ENCODE results near the gene CADM2.

CADM2 gene

DNA sequence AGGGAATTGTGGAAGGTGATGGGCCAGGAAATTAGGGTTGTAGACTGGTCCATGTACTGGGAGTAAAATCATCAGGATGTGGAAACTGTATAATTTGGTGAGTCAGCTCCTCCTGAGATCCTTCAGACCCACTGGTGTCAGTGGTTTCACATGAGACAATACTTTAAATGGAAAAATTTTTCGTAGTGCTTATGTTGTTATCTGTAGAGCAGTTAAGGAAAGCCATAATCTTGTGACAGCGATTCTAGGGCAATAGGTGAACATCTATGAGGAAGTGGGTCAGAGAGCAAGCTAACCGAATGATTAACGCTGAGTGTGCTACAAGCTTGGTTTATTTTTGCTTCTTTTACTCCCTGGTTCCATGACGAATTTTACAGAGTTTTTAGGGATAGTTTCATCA lies 200.6 kb downstream of the CADM2 start:
- no peaks in the 10 kb centered on the region for H3K36me3 Mint-ChIP-seq (ENCODE audit: low read depth)
- no peak overlapping the region for H3K4me3 Mint-ChIP-seq
- DNase-seq (ENCODE audit: low spot score) = no peak
- peaks cover 26% of the 10 kb centered on the region for H3K9me3 Mint-ChIP-seq
- no peak overlapping the region for H3K27ac Mint-ChIP-seq
- no peaks in the 10 kb centered on the region for H3K27me3 Mint-ChIP-seq (ENCODE audit: low read depth)
- no peaks in the 10 kb centered on the region for H3K4me1 Mint-ChIP-seq (ENCODE audit: low read depth)

DNA sequence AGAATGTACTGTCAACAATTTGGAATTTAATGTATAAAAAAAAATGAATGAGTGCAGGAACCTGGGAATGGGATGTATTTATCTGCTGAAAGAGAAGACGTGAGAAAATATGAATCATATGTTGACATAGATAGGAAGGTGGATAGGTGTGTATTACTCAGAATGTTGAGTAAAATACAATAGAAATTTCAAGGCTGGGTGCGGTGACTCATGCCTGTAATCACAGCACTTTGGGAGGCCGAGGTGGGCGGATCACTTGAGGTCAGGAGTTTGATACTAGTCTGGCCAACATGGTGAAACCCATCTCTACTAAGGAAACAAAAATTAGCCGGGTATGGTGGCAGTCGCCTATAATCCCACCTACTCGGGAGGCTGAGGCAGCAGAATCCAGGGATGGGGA lies 202.8 kb downstream of the CADM2 start:
- no peak overlapping the region for H3K27ac Mint-ChIP-seq
- no peak for DNase-seq (ENCODE audit: low spot score)
- H3K9me3 Mint-ChIP-seq = peaks cover 26% of the 10 kb centered on the region
- no peaks in the 10 kb centered on the region for H3K4me1 Mint-ChIP-seq (ENCODE audit: low read depth)
- H3K4me3 Mint-ChIP-seq = no peak overlapping the region
- no peaks in the 10 kb centered on the region for H3K36me3 Mint-ChIP-seq (ENCODE audit: low read depth)
- H3K27me3 Mint-ChIP-seq (ENCODE audit: low read depth) = no peaks in the 10 kb centered on the region

DNA sequence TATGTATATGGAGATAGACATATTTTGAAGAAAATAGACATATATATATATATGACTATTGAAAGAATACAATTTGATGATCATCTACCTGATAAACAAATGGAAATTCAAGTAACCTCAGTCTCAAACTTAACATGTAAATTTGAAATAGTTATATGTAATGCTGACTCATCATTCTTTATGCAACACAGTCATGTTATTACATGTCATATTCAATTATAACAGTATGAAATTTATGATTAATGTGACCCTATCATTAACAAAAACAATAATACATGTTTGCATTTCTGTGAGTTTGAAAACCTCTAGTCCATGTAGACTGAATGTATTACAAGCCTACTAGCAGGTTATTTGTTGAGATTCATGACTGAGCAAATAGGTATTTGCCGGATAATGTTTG lies 204.1 kb downstream of the CADM2 start:
- Mint-ChIP-seq H3K36me3 (ENCODE audit: low read depth) (no peaks in the 10 kb centered on the region), H3K27me3 (ENCODE audit: low read depth) (no peaks in the 10 kb centered on the region), H3K27ac (no peak overlapping the region), H3K4me1 (ENCODE audit: low read depth) (no peaks in the 10 kb centered on the region), H3K4me3 (no peak overlapping the region), H3K9me3 (peaks cover 26% of the 10 kb centered on the region)
- no peak for DNase-seq (ENCODE audit: low spot score)

DNA sequence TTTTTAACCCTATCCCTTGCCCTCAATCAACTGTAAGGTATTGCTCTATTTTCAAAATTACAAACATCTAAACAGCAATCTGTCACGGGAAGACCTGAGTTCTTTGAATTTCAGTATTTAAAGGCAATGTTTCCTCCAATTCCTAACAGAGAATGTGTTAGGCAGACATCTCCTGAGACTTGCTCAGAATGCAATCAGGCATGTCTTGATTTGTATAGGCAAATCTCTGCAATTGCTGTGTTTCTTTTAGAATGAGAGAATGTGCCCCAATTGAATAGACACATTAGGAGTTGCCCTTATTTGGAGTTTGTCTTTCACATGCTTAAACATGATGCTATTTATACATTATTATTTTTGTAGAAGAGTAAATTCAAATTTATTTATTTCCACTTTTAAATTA lies 205.6 kb downstream of the CADM2 start:
- no peaks in the 10 kb centered on the region for H3K27me3 Mint-ChIP-seq (ENCODE audit: low read depth)
- no peak for DNase-seq (ENCODE audit: low spot score)
- no peaks in the 10 kb centered on the region for H3K36me3 Mint-ChIP-seq (ENCODE audit: low read depth)
- H3K9me3 Mint-ChIP-seq = peaks cover 19% of the 10 kb centered on the region
- H3K27ac Mint-ChIP-seq = no peak overlapping the region
- no peaks in the 10 kb centered on the region for H3K4me1 Mint-ChIP-seq (ENCODE audit: low read depth)
- no peak overlapping the region for H3K4me3 Mint-ChIP-seq

- Mint-ChIP-seq H3K27ac (no peak overlapping the region), H3K4me1 (ENCODE audit: low read depth) (no peaks in the 10 kb centered on the region), H3K36me3 (ENCODE audit: low read depth) (no peaks in the 10 kb centered on the region), H3K27me3 (ENCODE audit: low read depth) (no peaks in the 10 kb centered on the region), H3K4me3 (no peak overlapping the region), H3K9me3 (peaks cover 10% of the 10 kb centered on the region)
- no peak for DNase-seq (ENCODE audit: low spot score)
Observed at GRCh38 chr3:85167576-85167975, 208.8 kb downstream of the CADM2 start.

DNA sequence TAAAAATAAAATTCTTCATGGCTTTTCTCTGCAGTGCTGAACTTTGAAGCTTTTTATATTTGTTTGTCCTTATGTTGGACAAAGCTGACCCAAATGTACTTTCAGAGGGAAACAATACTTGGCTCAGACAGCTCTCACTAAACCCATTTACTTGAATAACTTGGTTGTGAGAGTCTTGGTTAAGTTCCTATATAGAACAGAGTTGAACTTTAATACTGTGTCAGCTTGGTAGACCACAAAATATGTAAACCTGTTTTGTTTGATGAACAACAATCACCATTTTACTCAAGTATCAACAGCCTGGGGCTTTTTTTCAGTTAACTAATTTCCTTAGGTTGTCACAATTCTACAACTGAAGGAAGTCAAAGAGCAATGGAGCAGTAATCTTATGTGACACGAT lies 211.9 kb downstream of the CADM2 start:
- no peaks in the 10 kb centered on the region for H3K4me1 Mint-ChIP-seq (ENCODE audit: low read depth)
- no peaks in the 10 kb centered on the region for H3K27me3 Mint-ChIP-seq (ENCODE audit: low read depth)
- no peak overlapping the region for H3K4me3 Mint-ChIP-seq
- H3K9me3 Mint-ChIP-seq = peaks cover 8% of the 10 kb centered on the region
- no peak for DNase-seq (ENCODE audit: low spot score)
- H3K27ac Mint-ChIP-seq = no peak overlapping the region
- no peaks in the 10 kb centered on the region for H3K36me3 Mint-ChIP-seq (ENCODE audit: low read depth)

- no peaks in the 10 kb centered on the region for H3K4me1 Mint-ChIP-seq (ENCODE audit: low read depth)
- H3K9me3 Mint-ChIP-seq = peaks cover 8% of the 10 kb centered on the region
- H3K27ac Mint-ChIP-seq = no peak overlapping the region
- H3K4me3 Mint-ChIP-seq = no peak overlapping the region
- H3K27me3 Mint-ChIP-seq (ENCODE audit: low read depth) = no peaks in the 10 kb centered on the region
- no peak for DNase-seq (ENCODE audit: low spot score)
- H3K36me3 Mint-ChIP-seq (ENCODE audit: low read depth) = no peaks in the 10 kb centered on the region
Observed at GRCh38 chr3:85171976-85172375, 213.2 kb downstream of the CADM2 start.

DNA sequence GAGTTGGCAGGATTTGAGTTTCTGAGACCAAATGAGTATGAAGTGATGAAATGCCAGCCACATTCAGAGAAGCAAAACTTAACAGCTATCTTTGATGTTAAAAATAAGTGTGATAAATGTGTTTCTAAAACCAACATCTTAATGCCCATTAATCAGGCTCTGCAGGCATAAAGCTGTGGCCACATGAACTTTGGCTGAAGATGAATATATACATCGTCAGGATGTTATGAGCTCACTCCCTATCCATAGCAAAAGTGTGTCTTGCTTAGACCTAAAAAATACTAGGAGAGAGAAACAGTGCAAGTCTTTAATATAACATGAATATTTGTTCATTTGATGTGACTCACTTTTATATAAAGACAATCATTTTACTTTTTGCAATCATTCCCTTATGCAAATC lies 218.0 kb downstream of the CADM2 start:
- peaks cover 9% of the 10 kb centered on the region for H3K9me3 Mint-ChIP-seq
- H3K36me3 Mint-ChIP-seq (ENCODE audit: low read depth) = no peaks in the 10 kb centered on the region
- H3K27ac Mint-ChIP-seq = no peak overlapping the region
- no peak overlapping the region for H3K4me3 Mint-ChIP-seq
- no peaks in the 10 kb centered on the region for H3K27me3 Mint-ChIP-seq (ENCODE audit: low read depth)
- DNase-seq (ENCODE audit: low spot score) = no peak
- H3K4me1 Mint-ChIP-seq (ENCODE audit: low read depth) = no peaks in the 10 kb centered on the region

- H3K9me3 Mint-ChIP-seq = peaks cover 4% of the 10 kb centered on the region
- no peaks in the 10 kb centered on the region for H3K27me3 Mint-ChIP-seq (ENCODE audit: low read depth)
- no peak for DNase-seq (ENCODE audit: low spot score)
- H3K4me1 Mint-ChIP-seq (ENCODE audit: low read depth) = no peaks in the 10 kb centered on the region
- no peak overlapping the region for H3K4me3 Mint-ChIP-seq
- no peak overlapping the region for H3K27ac Mint-ChIP-seq
- H3K36me3 Mint-ChIP-seq (ENCODE audit: low read depth) = no peaks in the 10 kb centered on the region
Observed at GRCh38 chr3:85182975-85183752, 224.4 kb downstream of the CADM2 start.

DNA sequence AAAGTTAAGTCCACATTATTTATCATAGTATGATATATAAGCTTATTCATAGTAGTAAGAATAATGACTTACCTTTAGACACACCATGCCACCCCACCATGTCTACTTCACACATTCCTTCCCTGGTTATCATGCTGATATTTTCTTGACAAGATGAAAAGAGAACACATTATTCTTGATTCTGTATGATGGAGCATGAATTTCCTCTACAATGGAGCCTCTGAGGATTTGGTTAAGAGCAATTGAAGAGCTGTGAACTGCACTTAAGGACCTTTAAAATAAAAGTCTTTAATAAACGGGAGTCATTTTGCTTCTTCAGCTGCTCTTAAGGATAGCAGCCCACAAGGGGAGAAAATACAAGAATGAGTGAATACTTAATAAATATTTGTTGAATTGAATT lies 226.7 kb downstream of the CADM2 start:
- Mint-ChIP-seq H3K4me3 (no peak overlapping the region), H3K4me1 (ENCODE audit: low read depth) (no peaks in the 10 kb centered on the region)

GRCh38 chr3:85189731-85190130 lies 230.9 kb downstream of the CADM2 start:
- peaks cover 16% of the 10 kb centered on the region for H3K9me3 Mint-ChIP-seq
- H3K36me3 Mint-ChIP-seq (ENCODE audit: low read depth) = no peaks in the 10 kb centered on the region
- H3K4me1 Mint-ChIP-seq (ENCODE audit: low read depth) = no peaks in the 10 kb centered on the region
- H3K27ac Mint-ChIP-seq = no peak overlapping the region
- DNase-seq (ENCODE audit: low spot score) = no peak
- H3K27me3 Mint-ChIP-seq (ENCODE audit: low read depth) = no peaks in the 10 kb centered on the region
- H3K4me3 Mint-ChIP-seq = no peak overlapping the region

More for the DNA sequence above, 226.7 kb downstream of the CADM2 start:
- no peaks in the 10 kb centered on the region for H3K27me3 Mint-ChIP-seq (ENCODE audit: low read depth)
- peaks cover 4% of the 10 kb centered on the region for H3K9me3 Mint-ChIP-seq
- no peak overlapping the region for H3K27ac Mint-ChIP-seq
- H3K36me3 Mint-ChIP-seq (ENCODE audit: low read depth) = no peaks in the 10 kb centered on the region
- DNase-seq (ENCODE audit: low spot score) = no peak

- no peaks in the 10 kb centered on the region for H3K36me3 Mint-ChIP-seq (ENCODE audit: low read depth)
- H3K9me3 Mint-ChIP-seq = peaks cover 16% of the 10 kb centered on the region
- no peaks in the 10 kb centered on the region for H3K27me3 Mint-ChIP-seq (ENCODE audit: low read depth)
- H3K4me1 Mint-ChIP-seq (ENCODE audit: low read depth) = no peaks in the 10 kb centered on the region
- no peak for DNase-seq (ENCODE audit: low spot score)
- no peak overlapping the region for H3K27ac Mint-ChIP-seq
- no peak overlapping the region for H3K4me3 Mint-ChIP-seq
Observed at GRCh38 chr3:85193565-85193964, 234.8 kb downstream of the CADM2 start.

- no peak for DNase-seq (ENCODE audit: low spot score)
- Mint-ChIP-seq H3K27ac (no peak overlapping the region), H3K4me1 (ENCODE audit: low read depth) (no peaks in the 10 kb centered on the region), H3K36me3 (ENCODE audit: low read depth) (no peaks in the 10 kb centered on the region), H3K9me3 (peaks cover 14% of the 10 kb centered on the region), H3K4me3 (no peak overlapping the region), H3K27me3 (ENCODE audit: low read depth) (no peaks in the 10 kb centered on the region)
Observed at GRCh38 chr3:85208650-85209049, 249.9 kb downstream of the CADM2 start.

- Mint-ChIP-seq H3K4me1 (ENCODE audit: low read depth) (no peaks in the 10 kb centered on the region), H3K9me3 (peaks cover 22% of the 10 kb centered on the region), H3K27me3 (ENCODE audit: low read depth) (no peaks in the 10 kb centered on the region), H3K4me3 (no peak overlapping the region), H3K36me3 (ENCODE audit: low read depth) (no peaks in the 10 kb centered on the region), H3K27ac (no peak overlapping the region)
- no peak for DNase-seq (ENCODE audit: low spot score)
Observed at GRCh38 chr3:85210540-85210939, 251.8 kb downstream of the CADM2 start.

DNA sequence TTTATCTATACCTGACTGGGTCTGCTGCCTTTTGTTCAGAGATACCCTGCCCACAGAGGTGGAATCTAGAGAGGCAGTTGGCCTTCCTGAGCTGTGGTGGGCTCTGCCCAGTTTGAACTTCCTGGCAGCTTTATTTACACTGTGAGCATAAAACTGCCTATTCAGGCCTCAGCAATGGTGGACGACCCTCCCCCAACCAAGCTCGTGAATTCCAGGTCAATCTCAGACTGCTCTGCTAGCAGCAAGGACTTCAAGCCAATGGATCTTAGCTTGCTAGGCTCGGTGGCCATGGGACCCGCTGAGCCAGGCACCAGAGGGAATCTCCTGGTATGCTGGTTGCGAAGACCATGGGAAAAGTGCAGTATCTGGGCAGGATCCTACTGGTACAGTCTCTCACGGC lies 270.2 kb downstream of the CADM2 start:
- Mint-ChIP-seq H3K4me3 (no peak overlapping the region), H3K27ac (no peak overlapping the region), H3K36me3 (ENCODE audit: low read depth) (no peaks in the 10 kb centered on the region), H3K27me3 (ENCODE audit: low read depth) (no peaks in the 10 kb centered on the region), H3K4me1 (ENCODE audit: low read depth) (no peaks in the 10 kb centered on the region), H3K9me3 (peaks cover 50% of the 10 kb centered on the region)
- no peak for DNase-seq (ENCODE audit: low spot score)

Data from T-helper 2 cell treated with Interferon-gamma antibody and Interleukin-4, amounts not matched to agents 5 μg/mL and 100 μg/mL, for 36 hours (primary cell).